Smooth muscle cell (in vitro differentiated cells): ENCODE measurements around the gene MYOZ3. TPM values are rescaled to one million over a fixed set of nuclear protein-coding genes. Genes with fewer than 3 reads are reported as not detected.
A peak's percentile ranks its signal among the peaks of the same experiment; 100 is the strongest.

Experiments
- DNase-seq: peaks from one replicate; lab custom pipeline; 2025; ENCODE audit not compliant: unreplicated experiment; lab: John Stamatoyannopoulos, UW
- H2AFZ ChIP-seq: fragments of 200-600 bp; sonication (generic); 2 replicates; pipeline ENCODE4 v1.6.0; 2016; ENCODE audit warnings: antibody characterized with exemption, low read depth, mild to moderate bottlenecking
- H3F3A ChIP-seq: fragments of 200-600 bp; sonication (generic); 2 replicates; pipeline ENCODE4 v1.6.0; 2017; ENCODE audit warnings: antibody characterized with exemption, low read depth
- H3K27ac ChIP-seq: fragments of 200-600 bp; sonication (generic); 2 replicates; pipeline ENCODE4 v1.5.1; 2016; ENCODE audit warnings: low read depth, mild to moderate bottlenecking
- H3K27me3 ChIP-seq: fragments of 200-600 bp; sonication (generic); 2 replicates; pipeline ENCODE4 v1.6.1; 2016; ENCODE audit warnings: low read depth, mild to moderate bottlenecking
- H3K36me3 ChIP-seq: fragments of 200-600 bp; sonication (generic); 2 replicates; pipeline ENCODE4 v1.5.1; 2016; ENCODE audit warnings: low read depth
- H3K4me1 ChIP-seq: fragments of 200-600 bp; sonication (generic); 2 replicates; pipeline ENCODE4 v1.5.1; 2016; ENCODE audit warnings: low read depth
- H3K4me2 ChIP-seq: fragments of 200-600 bp; sonication (generic); 2 replicates; pipeline ENCODE4 v1.6.0; 2016; ENCODE audit warnings: mild to moderate bottlenecking
- H3K4me3 ChIP-seq: fragments of 200-600 bp; sonication (generic); 2 replicates; pipeline ENCODE4 v1.5.1; 2016; ENCODE audit warnings: mild to moderate bottlenecking
- H3K79me2 ChIP-seq: fragments of 200-600 bp; sonication (generic); 2 replicates; pipeline ENCODE4 v1.6.0; 2016; ENCODE audit warnings: low read depth, mild to moderate bottlenecking
- H3K9ac ChIP-seq: fragments of 200-600 bp; sonication (generic); 2 replicates; pipeline ENCODE4 v1.6.0; 2016; ENCODE audit warnings: low read depth
- H3K9me3 ChIP-seq: fragments of 200-600 bp; sonication (generic); replicated peaks from 2 replicates; pipeline ENCODE4 v1.5.1; 2016; ENCODE audit warnings: low read depth
- H4K20me1 ChIP-seq: fragments of 200-600 bp; sonication (generic); 2 replicates; pipeline ENCODE4 v1.6.0; 2016; ENCODE audit warnings: low read depth
- WGBS: methylation state at CpG from one replicate; pipeline ENCODE4 v1.1.7; 2016; ENCODE audit warnings: low lambda C conversion rate; 5-methylcytosine and 5-hydroxymethylcytosine counted together
- polyA plus RNA-seq: library from polyadenylated mRNA; unstranded; fragments of >200 nt; fragmentation: Nextera tagmentation; extraction: Ambion mirVana; gene quantifications from 2 replicates; pipeline ENCODE4 v1.2.1, GENCODE V29; 2016
- total RNA-seq: library from RNA; depleted of rRNA; stranded (reverse); fragments of >200 nt; gene quantifications from 2 replicates; pipeline ENCODE4 v1.2.3, GENCODE V29; 2014
- TF ChIP-seq, protein P1 (sequence below): fragments of 200-600 bp; sonication (generic); IDR thresholded peaks from 2 replicates; pipeline ENCODE4 v1.5.1; 2017; ENCODE audit warnings: borderline replicate concordance, mild to moderate bottlenecking, antibody characterized with exemption; ENCODE audit not compliant: insufficient read depth, poor library complexity, severe bottlenecking

MYOZ3 gene
- total and polyA plus RNA-seq, 2 experiments from 2014 or later: 6.4 to 7.9 TPM

DNA sequence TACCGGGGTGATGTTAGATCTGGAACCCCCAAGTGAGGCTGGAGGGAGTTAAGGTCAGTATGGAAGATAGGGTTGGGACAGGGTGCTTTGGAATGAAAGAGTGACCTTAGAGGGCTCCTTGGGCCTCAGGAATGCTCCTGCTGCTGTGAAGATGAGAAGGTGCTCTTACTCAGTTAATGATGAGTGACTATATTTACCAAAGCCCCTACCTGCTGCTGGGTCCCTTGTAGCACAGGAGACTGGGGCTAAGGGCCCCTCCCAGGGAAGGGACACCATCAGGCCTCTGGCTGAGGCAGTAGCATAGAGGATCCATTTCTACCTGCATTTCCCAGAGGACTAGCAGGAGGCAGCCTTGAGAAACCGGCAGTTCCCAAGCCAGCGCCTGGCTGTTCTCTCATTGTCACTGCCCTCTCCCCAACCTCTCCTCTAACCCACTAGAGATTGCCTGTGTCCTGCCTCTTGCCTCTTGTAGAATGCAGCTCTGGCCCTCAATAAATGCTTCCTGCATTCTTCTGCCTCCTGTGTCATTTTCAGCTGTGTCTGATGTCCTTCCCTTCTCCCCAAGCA is 2.3 kb upstream of the MYOZ3 start:
- Histone ChIP-seq H3K4me2 (no peak overlapping the region), H3F3A (peaks cover 20% of the 10 kb centered on the region), H2AFZ (no peak overlapping the region), H3K9ac (no peak overlapping the region), H3K9me3 (no peaks in the 10 kb centered on the region), H4K20me1 (peaks cover 25% of the 10 kb centered on the region), H3K4me3 (no peak overlapping the region), H3K79me2 (peaks cover 7% of the 10 kb centered on the region), H3K4me1 (peaks cover 11% of the 10 kb centered on the region), H3K27ac (peak overlapping the region; percentile 8), H3K36me3 (no peaks in the 10 kb centered on the region), H3K27me3 (no peaks in the 10 kb centered on the region)
- DNase-seq: no peak
- TF ChIP-seq, protein P1, sequence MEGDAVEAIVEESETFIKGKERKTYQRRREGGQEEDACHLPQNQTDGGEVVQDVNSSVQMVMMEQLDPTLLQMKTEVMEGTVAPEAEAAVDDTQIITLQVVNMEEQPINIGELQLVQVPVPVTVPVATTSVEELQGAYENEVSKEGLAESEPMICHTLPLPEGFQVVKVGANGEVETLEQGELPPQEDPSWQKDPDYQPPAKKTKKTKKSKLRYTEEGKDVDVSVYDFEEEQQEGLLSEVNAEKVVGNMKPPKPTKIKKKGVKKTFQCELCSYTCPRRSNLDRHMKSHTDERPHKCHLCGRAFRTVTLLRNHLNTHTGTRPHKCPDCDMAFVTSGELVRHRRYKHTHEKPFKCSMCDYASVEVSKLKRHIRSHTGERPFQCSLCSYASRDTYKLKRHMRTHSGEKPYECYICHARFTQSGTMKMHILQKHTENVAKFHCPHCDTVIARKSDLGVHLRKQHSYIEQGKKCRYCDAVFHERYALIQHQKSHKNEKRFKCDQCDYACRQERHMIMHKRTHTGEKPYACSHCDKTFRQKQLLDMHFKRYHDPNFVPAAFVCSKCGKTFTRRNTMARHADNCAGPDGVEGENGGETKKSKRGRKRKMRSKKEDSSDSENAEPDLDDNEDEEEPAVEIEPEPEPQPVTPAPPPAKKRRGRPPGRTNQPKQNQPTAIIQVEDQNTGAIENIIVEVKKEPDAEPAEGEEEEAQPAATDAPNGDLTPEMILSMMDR: no peak
- WGBS: 76% methylated on average over 3 of the region's 3 CpGs

GRCh38 chr5:150659360-150660107 is 1.5 kb upstream of the MYOZ3 start:
- Histone ChIP-seq H3K27ac (peak overlapping the region; percentile 71), H3K79me2 (peaks cover under 1% of the 10 kb centered on the region), H3K9ac (no peak overlapping the region), H3K4me1 (peaks cover 11% of the 10 kb centered on the region), H3K9me3 (no peaks in the 10 kb centered on the region), H3K4me2 (peak overlapping the region; percentile 55), H3F3A (peaks cover 15% of the 10 kb centered on the region), H3K4me3 (no peak overlapping the region), H3K27me3 (no peaks in the 10 kb centered on the region), H2AFZ (no peak overlapping the region), H4K20me1 (peaks cover 17% of the 10 kb centered on the region), H3K36me3 (no peaks in the 10 kb centered on the region)
- WGBS: 91% methylated on average over 11 of the region's 11 CpGs
- DNase-seq: no peak
- TF ChIP-seq, protein P1: no peak

- Histone ChIP-seq H3K36me3 (no peaks in the 10 kb centered on the region), H3K9me3 (no peaks in the 10 kb centered on the region), H3K4me3 (no peak overlapping the region), H3K9ac (no peak overlapping the region), H3K79me2 (no peaks in the 10 kb centered on the region), H3K4me1 (peaks cover 11% of the 10 kb centered on the region), H4K20me1 (peaks cover 11% of the 10 kb centered on the region), H3K27ac (peak overlapping the region; percentile 71), H3K4me2 (peak overlapping the region; percentile 55), H3K27me3 (no peaks in the 10 kb centered on the region), H2AFZ (no peak overlapping the region), H3F3A (peaks cover 10% of the 10 kb centered on the region)
- TF ChIP-seq, protein P1: no peak
- WGBS: 11% methylated on average over 4 of the region's 4 CpGs
- DNase-seq: no peak
Measured at GRCh38 chr5:150660108-150660831, 781 bp upstream of the MYOZ3 start.
